Measurements from ENCODE around the gene PARD3. TPM values are rescaled to one million over a fixed set of nuclear protein-coding genes. Genes with fewer than 3 reads are reported as not detected.

The PARD3 gene
- total RNA-seq, 6 experiments from 2014 or later = 19.1 to 27.8 (median 22.0) TPM

- no peaks in the 10 kb centered on the region for H3K27me3 ChIP-seq
- no peak overlapping the region for H3K27ac ChIP-seq
- H3K36me3 ChIP-seq = no peaks in the 10 kb centered on the region
- WGBS (ENCODE audit: insufficient coverage, low coverage, low lambda C conversion rate, missing lambda C conversion rate) = 89% methylated on average over 2 of the region's 2 CpGs
- intact Hi-C loops (cut with DNase I) = no loop called here
- H3K4me3 ChIP-seq = no peak overlapping the region
- peaks cover 0 to 14% (median 0%) of the 10 kb centered on the region in 4 donors for H3K4me1 ChIP-seq
- H3K9me3 ChIP-seq = no peaks in the 10 kb centered on the region
- no peak for DNase-seq
- TF ChIP-seq, protein P1, sequence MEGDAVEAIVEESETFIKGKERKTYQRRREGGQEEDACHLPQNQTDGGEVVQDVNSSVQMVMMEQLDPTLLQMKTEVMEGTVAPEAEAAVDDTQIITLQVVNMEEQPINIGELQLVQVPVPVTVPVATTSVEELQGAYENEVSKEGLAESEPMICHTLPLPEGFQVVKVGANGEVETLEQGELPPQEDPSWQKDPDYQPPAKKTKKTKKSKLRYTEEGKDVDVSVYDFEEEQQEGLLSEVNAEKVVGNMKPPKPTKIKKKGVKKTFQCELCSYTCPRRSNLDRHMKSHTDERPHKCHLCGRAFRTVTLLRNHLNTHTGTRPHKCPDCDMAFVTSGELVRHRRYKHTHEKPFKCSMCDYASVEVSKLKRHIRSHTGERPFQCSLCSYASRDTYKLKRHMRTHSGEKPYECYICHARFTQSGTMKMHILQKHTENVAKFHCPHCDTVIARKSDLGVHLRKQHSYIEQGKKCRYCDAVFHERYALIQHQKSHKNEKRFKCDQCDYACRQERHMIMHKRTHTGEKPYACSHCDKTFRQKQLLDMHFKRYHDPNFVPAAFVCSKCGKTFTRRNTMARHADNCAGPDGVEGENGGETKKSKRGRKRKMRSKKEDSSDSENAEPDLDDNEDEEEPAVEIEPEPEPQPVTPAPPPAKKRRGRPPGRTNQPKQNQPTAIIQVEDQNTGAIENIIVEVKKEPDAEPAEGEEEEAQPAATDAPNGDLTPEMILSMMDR (IDR thresholded peaks at IDR 0.05) = no peak
- TF ChIP-seq POLR2A (IDR thresholded peaks at IDR 0.05) = no peak
- ATAC-seq = peak in 3 of 4 donors; percentile 13 to 65 (median 46)
These were observed 524.5 kb downstream of the PARD3 start for GRCh38 chr10:34290412-34291081.

DNA sequence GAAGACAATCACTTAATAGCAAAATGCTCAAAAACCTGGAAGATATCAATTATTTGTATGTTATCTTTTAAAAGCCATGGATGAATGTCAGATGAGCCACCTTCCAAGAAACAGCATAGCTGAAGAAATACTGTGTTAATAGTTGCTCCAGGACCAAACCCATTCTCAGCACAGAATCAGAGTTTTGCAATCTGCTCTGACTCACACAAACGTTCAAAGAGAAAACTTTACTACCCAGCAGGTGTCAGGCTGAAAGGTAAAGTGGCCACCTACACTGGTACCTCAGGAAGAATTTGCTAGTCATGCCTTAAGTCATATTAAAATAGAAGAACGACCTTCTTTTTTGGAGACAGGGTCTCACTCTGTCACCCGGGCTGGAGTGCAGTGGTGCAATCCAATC lies 526.5 kb downstream of the PARD3 start:
- H3K27ac ChIP-seq = no peak overlapping the region
- no peaks in the 10 kb centered on the region for H3K27me3 ChIP-seq
- no peaks in the 10 kb centered on the region for H3K9me3 ChIP-seq
- H3K4me1 ChIP-seq = peaks cover 0 to 14% (median 0%) of the 10 kb centered on the region in 4 donors
- no peaks in the 10 kb centered on the region for H3K36me3 ChIP-seq
- no peak for TF ChIP-seq POLR2A (IDR thresholded peaks at IDR 0.05)
- TF ChIP-seq, protein P1 (IDR thresholded peaks at IDR 0.05) = no peak
- ATAC-seq (peak in 1 of 4 donors; percentile 76), DNase-seq (no peak)
- WGBS (ENCODE audit: insufficient coverage, low coverage, low lambda C conversion rate, missing lambda C conversion rate) = 69% methylated on average over 3 of the region's 3 CpGs
- H3K4me3 ChIP-seq = no peak overlapping the region
- intact Hi-C loops (cut with DNase I) = no loop called here

DNA sequence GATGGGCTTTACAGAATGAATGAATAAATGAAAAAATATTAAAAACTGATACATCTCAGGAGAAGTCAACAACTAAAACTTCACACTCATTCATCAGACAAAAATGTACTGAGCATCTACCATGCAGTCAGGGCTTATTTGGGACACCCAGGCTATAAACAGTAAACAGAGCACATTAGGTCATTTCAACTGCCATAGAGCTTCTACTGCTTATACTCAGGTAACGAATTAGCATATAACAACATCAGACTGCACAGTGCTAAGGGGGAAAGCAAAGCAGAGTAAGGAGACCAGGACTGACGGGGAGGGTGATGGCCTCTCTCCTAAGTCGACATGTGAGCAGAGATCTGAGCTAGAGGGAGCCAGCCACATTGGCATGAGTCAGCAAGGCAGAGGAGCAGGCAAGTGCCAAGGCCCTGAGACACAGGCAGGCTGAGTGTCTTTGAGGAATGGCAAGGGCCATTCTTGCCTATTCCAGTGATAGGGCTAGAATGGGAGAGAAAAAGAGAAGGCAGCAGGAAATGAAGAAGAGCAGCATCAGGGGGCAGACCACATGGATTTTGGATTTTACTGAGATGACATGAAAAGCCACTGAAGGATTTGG lies 528.9 kb downstream of the PARD3 start:
- no peaks in the 10 kb centered on the region for H3K36me3 ChIP-seq
- H3K27ac ChIP-seq = no peak overlapping the region
- 92% methylated on average over 2 of the region's 3 CpGs for WGBS (ENCODE audit: insufficient coverage, low coverage, low lambda C conversion rate, missing lambda C conversion rate)
- no peaks in the 10 kb centered on the region for H3K4me1 ChIP-seq
- intact Hi-C loops (cut with DNase I) = no loop called here
- H3K9me3 ChIP-seq = no peaks in the 10 kb centered on the region
- H3K27me3 ChIP-seq = no peaks in the 10 kb centered on the region
- H3K4me3 ChIP-seq = no peak overlapping the region
- TF ChIP-seq POLR2A (IDR thresholded peaks at IDR 0.05) = no peak
- TF ChIP-seq, protein P1 (IDR thresholded peaks at IDR 0.05) = no peak
- DNase-seq = no peak
- peak in 2 of 4 donors; percentile 26 to 39 for ATAC-seq

DNA sequence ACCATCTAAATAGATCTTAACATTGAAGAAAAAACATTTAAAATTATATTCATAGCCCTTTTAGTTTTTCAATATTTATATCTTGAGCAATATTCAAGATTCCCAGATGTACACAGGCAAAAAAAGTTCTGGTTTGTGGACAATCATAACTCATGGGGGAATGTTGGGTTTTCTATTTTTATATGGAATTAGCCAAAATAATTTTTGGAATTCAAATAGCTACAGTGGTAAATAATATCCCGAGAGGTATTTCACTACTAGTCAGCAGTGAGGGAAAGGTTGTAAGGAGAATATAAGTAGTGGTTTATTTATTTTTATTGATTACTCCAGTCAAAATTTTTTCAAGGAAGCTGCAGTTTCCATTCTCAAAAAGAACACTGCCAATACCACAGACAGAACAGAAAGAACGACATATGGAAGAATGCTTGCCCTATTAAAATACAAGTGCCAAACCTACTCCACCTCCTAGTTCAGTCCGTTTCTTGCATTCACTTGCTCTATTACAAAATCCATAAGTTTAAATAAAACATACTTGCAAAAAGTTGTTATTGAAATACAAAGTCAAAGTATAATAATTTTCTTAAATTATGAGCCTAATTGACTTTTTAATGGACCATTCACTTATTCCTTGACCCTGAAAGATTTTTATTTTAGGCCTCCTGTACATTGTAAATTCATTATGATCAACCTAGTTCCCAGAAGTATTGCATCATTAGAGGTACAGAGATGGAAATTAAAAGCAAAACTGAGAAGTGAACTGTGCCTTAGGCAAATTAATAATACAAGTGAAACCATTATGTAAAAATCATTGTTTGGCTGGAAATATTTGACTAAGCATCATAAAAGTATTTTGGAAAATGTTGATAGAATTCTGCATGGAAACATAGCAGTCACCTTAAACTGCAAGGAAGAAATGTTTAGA lies 533.2 kb downstream of the PARD3 start:
- no peak for TF ChIP-seq POLR2A (IDR thresholded peaks at IDR 0.05)
- TF ChIP-seq, protein P1 (IDR thresholded peaks at IDR 0.05) = no peak
- no peaks in the 10 kb centered on the region for H3K27me3 ChIP-seq
- H3K4me3 ChIP-seq = no peak overlapping the region
- no peaks in the 10 kb centered on the region for H3K9me3 ChIP-seq
- 87% methylated on average over 3 of the region's 3 CpGs for WGBS (ENCODE audit: insufficient coverage, low coverage, low lambda C conversion rate, missing lambda C conversion rate)
- DNase-seq (no peak), ATAC-seq (no peak)
- H3K36me3 ChIP-seq = no peaks in the 10 kb centered on the region
- peak overlapping the region in 1 of 3 donors; percentile 72 for H3K27ac ChIP-seq
- no peaks in the 10 kb centered on the region for H3K4me1 ChIP-seq
- intact Hi-C loops (cut with DNase I) = no loop called here
